Peyer's patch (tissue), 4 donors: Measurements from ENCODE around the gene TOM1L2. TPM values are rescaled to one million over a fixed set of nuclear protein-coding genes. Genes with fewer than 3 reads are reported as not detected.
A peak's percentile ranks its signal among the peaks of the same experiment; 100 is the strongest.
"Not testable (repeated sequence)": the region's sequence is repeated elsewhere in the genome, so short reads cannot be mapped to it uniquely, and the experiment has no call there.

Experiments
- DNase-seq, 3 donors: peaks; one replicate each; pipeline ENCODE4 v3.0.0-alpha.2; 2017 to 2019
- H3K27ac ChIP-seq, 4 donors: fragments of 200-600 bp; sonication (generic); one replicate each; pipeline ENCODE4 v1.5.1; 2016 to 2019
- H3K27me3 ChIP-seq, 2 donors: fragments of 200-600 bp; sonication (generic); one replicate each; pipeline ENCODE4 v1.5.1; 2019
- H3K36me3 ChIP-seq, 3 donors: fragments of 200-600 bp; sonication (generic); one replicate each; pipeline ENCODE4 v1.5.1; 2016 to 2019
- H3K4me1 ChIP-seq, 4 donors: fragments of 200-600 bp; sonication (generic); one replicate each; pipeline ENCODE4 v1.5.1; 2016 to 2019
- H3K4me3 ChIP-seq, 4 donors: fragments of 200-600 bp; sonication (generic); 1 replicate in 3 of 4; 2 replicates in 1 of 4; pipeline ENCODE4 v1.5.1; 2016 to 2019; ENCODE audit warnings: mild to moderate bottlenecking in 1 of 4
- H3K9me3 ChIP-seq, 4 donors: fragments of 200-600 bp; sonication (generic); one replicate each; pipeline ENCODE4 v1.5.1; 2016 to 2019; ENCODE audit warnings: mild to moderate bottlenecking in 1 of 4
- CTCF ChIP-seq, 6 experiments: fragments of 450-650 bp in 4 of 6; fragments of 200-600 bp in 2 of 6; sonication (generic) in 1 of 6; IDR thresholded peaks; one replicate each; pipeline ENCODE4 v1.5.1; 2017 to 2019; ENCODE audit warnings: antibody characterized with exemption in 6 of 6, mild to moderate bottlenecking in 3 of 6, moderate library complexity in 1 of 6
- POLR2A ChIP-seq, 2 donors: fragments of 450-650 bp; IDR thresholded peaks; one replicate each; pipeline ENCODE4 v1.5.1; 2017; ENCODE audit warnings: antibody characterized with exemption in 2 of 2, mild to moderate bottlenecking in 2 of 2, moderate library complexity in 2 of 2
- total RNA-seq, 4 donors: library from RNA; depleted of rRNA; stranded (reverse); fragments of >200 nt; gene quantifications; one replicate each; pipeline ENCODE4 v1.1.0, GENCODE V29; 2016

TOM1L2 gene
- total RNA-seq, 4 donors from 2014 or later: 49.5 to 74.8 (median 62.7) TPM

- H3K9me3 ChIP-seq: no peaks in the 10 kb centered on the region
- DNase-seq: peak in 1 of 3 donors; percentile 10
- H3K27ac ChIP-seq: no peak overlapping the region
- H3K36me3 ChIP-seq: no peaks in the 10 kb centered on the region
- TF ChIP-seq CTCF (IDR thresholded peaks at IDR 0.05) (no peak), POLR2A (IDR thresholded peaks at IDR 0.05) (no peak)
- peaks cover 0 to 77% (median 2%) of the 10 kb centered on the region in 4 donors for H3K4me1 ChIP-seq
- no peaks in the 10 kb centered on the region for H3K27me3 ChIP-seq
- no peak overlapping the region for H3K4me3 ChIP-seq
Observed at GRCh38 chr17:17941015-17941414, 31.2 kb downstream of the TOM1L2 start.

GRCh38 chr17:17940441-17940911 is 31.7 kb downstream of the TOM1L2 start:
- Histone ChIP-seq H3K27me3 (no peaks in the 10 kb centered on the region), H3K27ac (no peak overlapping the region), H3K4me3 (no peak overlapping the region), H3K9me3 (no peaks in the 10 kb centered on the region), H3K36me3 (no peaks in the 10 kb centered on the region), H3K4me1 (peaks cover 0 to 77% (median 2%) of the 10 kb centered on the region in 4 donors)
- no peak for TF ChIP-seq CTCF (IDR thresholded peaks at IDR 0.05)
- TF ChIP-seq POLR2A (IDR thresholded peaks at IDR 0.05): no peak
- peak in 1 of 3 donors; percentile 23 for DNase-seq

GRCh38 chr17:17939941-17940340 is 32.3 kb downstream of the TOM1L2 start:
- not testable (repeated sequence) for H3K4me3 ChIP-seq, H3K27ac ChIP-seq, H3K36me3 ChIP-seq, H3K27me3 ChIP-seq, H3K9me3 ChIP-seq
- DNase-seq: peak in 1 of 3 donors; percentile 27
- peaks cover 0 to 82% (median 2%) of the 10 kb centered on the region in 4 donors for H3K4me1 ChIP-seq

- H3K27ac ChIP-seq: peak overlapping the region in 3 of 4 donors; percentile 19 to 58 (median 58)
- peak in 1 of 3 donors; percentile 62 for DNase-seq
Observed at GRCh38 chr17:17938388-17939107, 33.7 kb downstream of the TOM1L2 start.

GRCh38 chr17:17937958-17938357 is 34.2 kb downstream of the TOM1L2 start:
- DNase-seq: peak in 1 of 3 donors; percentile 24
- Histone ChIP-seq H3K4me1 (peaks cover 0 to 78% (median 2%) of the 10 kb centered on the region in 4 donors), H3K27me3 (no peaks in the 10 kb centered on the region), H3K27ac (peak overlapping the region in 2 of 4 donors; percentile 58), H3K4me3 (no peak overlapping the region), H3K9me3 (no peaks in the 10 kb centered on the region), H3K36me3 (no peaks in the 10 kb centered on the region)
- TF ChIP-seq POLR2A (IDR thresholded peaks at IDR 0.05) (no peak), CTCF (IDR thresholded peaks at IDR 0.05) (no peak)

More at GRCh38 chr17:17938388-17939107, 33.7 kb downstream of the TOM1L2 start:
- H3K36me3 ChIP-seq: no peaks in the 10 kb centered on the region
- H3K27me3 ChIP-seq: no peaks in the 10 kb centered on the region
- no peak for TF ChIP-seq POLR2A (IDR thresholded peaks at IDR 0.05)
- TF ChIP-seq CTCF (IDR thresholded peaks at IDR 0.05): no peak
- no peaks in the 10 kb centered on the region for H3K9me3 ChIP-seq
- no peak overlapping the region for H3K4me3 ChIP-seq
- H3K4me1 ChIP-seq: peaks cover 0 to 79% (median 2%) of the 10 kb centered on the region in 4 donors

GRCh38 chr17:17937201-17937853 is 34.9 kb downstream of the TOM1L2 start:
- Histone ChIP-seq H3K27ac (peak overlapping the region in 2 of 4 donors; percentile 58), H3K9me3 (no peaks in the 10 kb centered on the region), H3K4me3 (no peak overlapping the region), H3K4me1 (peaks cover 0 to 73% (median 2%) of the 10 kb centered on the region in 4 donors), H3K36me3 (no peaks in the 10 kb centered on the region), H3K27me3 (no peaks in the 10 kb centered on the region)
- TF ChIP-seq POLR2A (IDR thresholded peaks at IDR 0.05) (no peak), CTCF (IDR thresholded peaks at IDR 0.05) (no peak)
- DNase-seq: peak in 1 of 3 donors; percentile 37
